Endothelial cell of umbilical vein (primary cell): ENCODE data around the gene YIPF2. TPM values are rescaled to one million over a fixed set of nuclear protein-coding genes. Genes with fewer than 3 reads are reported as not detected.

Source experiments
- BruUV-seq: library from RNA; stranded (reverse); fragments of 400-500 nt; replicated peaks from 2 replicates; lab custom pipeline; 2021; lab: Mats Ljungman, UMichigan
- CTCF ChIA-PET: fragments of 300-600, 350-600 bp; sonication (Branson Sonifier 250); formaldehyde crosslinking; loops from one replicate; lab custom pipeline; 2021; ENCODE audit warnings: antibody characterized with exemption, inconsistent platforms; lab: Charles Lee
- POLR2A ChIA-PET: fragments of 300-600, 350-600 bp; sonication (Branson Sonifier 250); formaldehyde crosslinking; loops from one replicate; lab custom pipeline; 2021; ENCODE audit warnings: antibody characterized with exemption, inconsistent platforms; lab: Charles Lee
- DNase-seq: peaks from one replicate; pipeline ENCODE4 v3.0.0-alpha.2; 2011; ENCODE audit warnings: low read depth, low spot score
- FAIRE-seq: peaks from 2 replicates; lab custom pipeline; 2011; peaks lifted over from hg19 to GRCh38; lab: Jason Lieb, UNC
- H2AFZ ChIP-seq: 2 replicates; pipeline ENCODE4 v1.6.0; 2012; ENCODE audit warnings: low read depth, low read length, control low read depth, inconsistent platforms
- H3K27ac ChIP-seq: 2 replicates; pipeline ENCODE4 v1.5.1; 2011; ENCODE audit warnings: low read depth, mild to moderate bottlenecking, control low read depth, low read length, moderate library complexity; ENCODE audit not compliant: insufficient read depth
- H3K27me3 ChIP-seq, 2 experiments: 2 replicates each; pipeline versions ENCODE4 v1.6.0 to v1.6.1; 2011; ENCODE audit warnings: low read length in 2 of 2, mixed read lengths in 1 of 2; ENCODE audit not compliant: control insufficient read depth in 2 of 2, insufficient read depth in 2 of 2
- H3K36me3 ChIP-seq, 2 experiments: 2 replicates in 1 of 2; 3 replicates in 1 of 2; pipeline ENCODE4 v1.5.1; 2011; ENCODE audit warnings: low read length in 2 of 2, mild to moderate bottlenecking in 1 of 2, moderate library complexity in 1 of 2; ENCODE audit not compliant: control insufficient read depth in 2 of 2, insufficient read depth in 2 of 2; ENCODE audit errors: extremely low read depth in 1 of 2
- H3K4me1 ChIP-seq: 3 replicates; pipeline ENCODE4 v1.5.1; 2011; ENCODE audit warnings: mild to moderate bottlenecking, low read length; ENCODE audit not compliant: control insufficient read depth, insufficient read depth; ENCODE audit errors: extremely low read depth
- H3K4me2 ChIP-seq: 2 replicates; pipeline ENCODE4 v1.6.1; 2011; ENCODE audit warnings: low read length, control low read depth, mixed read lengths; ENCODE audit not compliant: insufficient read depth
- H3K4me3 ChIP-seq, 3 experiments: fragments of 200-600 bp in 1 of 3; sonication (generic), shearing (Covaris generic) in 1 of 3; replicated peaks in 1 of 3; 2 replicates each; pipeline ENCODE4 v1.5.1; 2011 to 2016; ENCODE audit warnings: control low read depth in 3 of 3, low read length in 3 of 3, mild to moderate bottlenecking in 2 of 3, inconsistent platforms in 1 of 3, low read depth in 1 of 3, moderate library complexity in 1 of 3; ENCODE audit not compliant: insufficient read depth in 1 of 3
- H3K79me2 ChIP-seq: 2 replicates; pipeline ENCODE4 v1.6.0; 2012; ENCODE audit warnings: low read length, inconsistent platforms; ENCODE audit not compliant: control insufficient read depth, insufficient read depth
- H3K9ac ChIP-seq: replicated peaks from 2 replicates; pipeline ENCODE3; 2011; ENCODE audit warnings: low read length, control low read depth; ENCODE audit not compliant: insufficient read depth; ENCODE audit errors: extremely low read depth
- H3K9me1 ChIP-seq: replicated peaks from 3 replicates; pipeline ENCODE4 v1.6.0; 2011; ENCODE audit warnings: mild to moderate bottlenecking, low read length; ENCODE audit not compliant: control insufficient read depth, insufficient read depth; ENCODE audit errors: extremely low read depth
- H3K9me3 ChIP-seq: replicated peaks from 2 replicates; pipeline ENCODE4 v1.5.1; 2012; ENCODE audit warnings: low read length, inconsistent platforms; ENCODE audit not compliant: control insufficient read depth, insufficient read depth
- H4K20me1 ChIP-seq: replicated peaks from 2 replicates; pipeline ENCODE3; 2011; ENCODE audit warnings: mild to moderate bottlenecking, low read length; ENCODE audit not compliant: control insufficient read depth, insufficient read depth; ENCODE audit errors: extremely low read depth
- EZH2 ChIP-seq: IDR thresholded peaks from 2 replicates; pipeline ENCODE4 v1.6.1; 2012; ENCODE audit warnings: borderline replicate concordance, low read depth, mild to moderate bottlenecking, moderate library complexity, low read length, inconsistent platforms; ENCODE audit not compliant: severe bottlenecking
- FOS ChIP-seq: IDR thresholded peaks from 2 replicates; pipeline ENCODE4 v1.6.1; 2011; ENCODE audit warnings: mild to moderate bottlenecking, low read length, moderate library complexity, borderline replicate concordance; ENCODE audit not compliant: insufficient read depth
- GATA2 ChIP-seq: IDR thresholded peaks from 2 replicates; pipeline ENCODE4 v1.7.0; 2011; ENCODE audit warnings: low read depth, mild to moderate bottlenecking, moderate library complexity, mixed read lengths, low read length; ENCODE audit not compliant: insufficient read length, insufficient read depth
- JUN ChIP-seq: IDR thresholded peaks from 2 replicates; pipeline ENCODE4 v1.6.1; 2011; ENCODE audit warnings: borderline replicate concordance, low read depth; ENCODE audit not compliant: insufficient read length, insufficient read depth
- MYC ChIP-seq: IDR thresholded peaks from one replicate; pipeline ENCODE4 v1.6.1; 2011; ENCODE audit warnings: mild to moderate bottlenecking, low read depth, low read length
- POLR2A ChIP-seq: IDR thresholded peaks from 2 replicates; pipeline ENCODE4 v1.6.1; 2012; ENCODE audit warnings: low read depth, mild to moderate bottlenecking, control low read depth, low read length
- POLR2AphosphoS5 ChIP-seq: IDR thresholded peaks from 2 replicates; pipeline ENCODE4 v1.6.1; 2012; ENCODE audit warnings: low read depth, mild to moderate bottlenecking, control low read depth, low read length, moderate library complexity; ENCODE audit not compliant: insufficient read depth
- dilution Hi-C: fragments of 300-500 bp; cut with MboI; formaldehyde crosslinking; loops from one replicate; pipeline ENCODE4 v1.15.0; 2019; ENCODE audit warnings: low sequenced_read_pairs; ENCODE audit not compliant: extremely low pct_ligation_motif_present
- intact Hi-C: fragments of 100-400 bp; cut with micrococcal nuclease; formaldehyde crosslinking; loops from one replicate; pipeline ENCODE4 v1.10.0; 2022
- polyA plus RNA-seq, 4 experiments: library from polyadenylated mRNA; depleted of rRNA in 3 of 4; stranded (reverse) in 3 of 4; unstranded in 1 of 4; fragments of >200 nt; gene quantifications; 2 replicates each; pipeline versions ENCODE4 v1.2.1 to v1.2.3, GENCODE V29; 2011 to 2012; ENCODE audit warnings: missing spikeins in 1 of 4
- total RNA-seq: library from RNA; stranded (reverse); gene quantifications from 2 replicates; pipeline ENCODE4 v1.2.3, GENCODE V29; 2021
- TF ChIP-seq, protein P1 (sequence below), 2 donors: IDR thresholded peaks; 1 replicate in 1 of 2; 2 replicates in 1 of 2; pipeline ENCODE4 v1.5.1; 2011; ENCODE audit warnings: low read length in 2 of 2, mild to moderate bottlenecking in 2 of 2, moderate library complexity in 2 of 2, control low read depth in 1 of 2, inconsistent platforms in 1 of 2, low read depth in 1 of 2; ENCODE audit not compliant: insufficient read depth in 1 of 2; ENCODE audit errors: extremely low read depth in 1 of 2
- TF ChIP-seq, protein P2 (sequence below): IDR thresholded peaks from 2 replicates; pipeline ENCODE4 v1.6.1; 2011; ENCODE audit not compliant: insufficient read depth, insufficient read length

YIPF2 gene
- total and polyA plus RNA-seq, 2 donors (not counting 3 experiments of a cell fraction or from before 2014, with no cell fraction given) = 47.8 to 104 TPM

DNA sequence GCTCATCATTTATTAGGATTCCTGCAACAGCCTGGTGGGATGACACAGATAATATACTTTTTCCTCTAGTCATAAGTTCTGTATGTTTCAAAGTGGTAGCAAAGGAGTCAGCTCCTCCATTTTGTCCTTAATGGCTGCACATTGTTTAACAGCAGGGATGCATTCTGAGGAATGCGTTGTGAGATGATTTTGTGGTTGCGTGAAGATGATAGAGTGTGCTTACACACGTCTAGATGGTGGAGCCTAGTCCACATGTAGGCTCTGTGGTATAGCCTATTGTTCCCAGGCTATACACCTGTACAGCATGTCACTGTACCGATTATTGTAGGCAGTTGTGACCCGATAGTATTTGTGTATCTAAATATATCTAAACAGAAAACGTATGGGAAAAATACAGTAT is 37.0 kb upstream of the YIPF2 start:
- dilution Hi-C loops = no loop called here
- intact Hi-C loops = no loop called here
- Histone ChIP-seq H4K20me1 (peaks cover 6% of the 10 kb centered on the region), H3K27ac (no peak overlapping the region), H3K4me3 (no peak overlapping the region), H3K4me2 (no peak overlapping the region), H3K9me3 (no peaks in the 10 kb centered on the region), H3K36me3 (no peaks in the 10 kb centered on the region), H3K9me1 (no peaks in the 10 kb centered on the region), H3K79me2 (peaks cover 89% of the 10 kb centered on the region), H2AFZ (no peak overlapping the region), H3K4me1 (peaks cover 7% of the 10 kb centered on the region), H3K9ac (no peak overlapping the region), H3K27me3 (no peaks in the 10 kb centered on the region)
- no peak for TF ChIP-seq FOS
- no peak for TF ChIP-seq EZH2
- no peak for TF ChIP-seq MYC
- TF ChIP-seq JUN = no peak
- TF ChIP-seq POLR2AphosphoS5 = no peak
- TF ChIP-seq, protein P1, sequence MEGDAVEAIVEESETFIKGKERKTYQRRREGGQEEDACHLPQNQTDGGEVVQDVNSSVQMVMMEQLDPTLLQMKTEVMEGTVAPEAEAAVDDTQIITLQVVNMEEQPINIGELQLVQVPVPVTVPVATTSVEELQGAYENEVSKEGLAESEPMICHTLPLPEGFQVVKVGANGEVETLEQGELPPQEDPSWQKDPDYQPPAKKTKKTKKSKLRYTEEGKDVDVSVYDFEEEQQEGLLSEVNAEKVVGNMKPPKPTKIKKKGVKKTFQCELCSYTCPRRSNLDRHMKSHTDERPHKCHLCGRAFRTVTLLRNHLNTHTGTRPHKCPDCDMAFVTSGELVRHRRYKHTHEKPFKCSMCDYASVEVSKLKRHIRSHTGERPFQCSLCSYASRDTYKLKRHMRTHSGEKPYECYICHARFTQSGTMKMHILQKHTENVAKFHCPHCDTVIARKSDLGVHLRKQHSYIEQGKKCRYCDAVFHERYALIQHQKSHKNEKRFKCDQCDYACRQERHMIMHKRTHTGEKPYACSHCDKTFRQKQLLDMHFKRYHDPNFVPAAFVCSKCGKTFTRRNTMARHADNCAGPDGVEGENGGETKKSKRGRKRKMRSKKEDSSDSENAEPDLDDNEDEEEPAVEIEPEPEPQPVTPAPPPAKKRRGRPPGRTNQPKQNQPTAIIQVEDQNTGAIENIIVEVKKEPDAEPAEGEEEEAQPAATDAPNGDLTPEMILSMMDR (IDR thresholded peaks at IDR 0.05; ENCODE audit: extremely low read depth in 1 of 2, insufficient read depth in 1 of 2, low read depth in 1 of 2, low read length in 2 of 2) = no peak
- no peak for TF ChIP-seq POLR2A
- TF ChIP-seq GATA2 = no peak
- TF ChIP-seq, protein P2, sequence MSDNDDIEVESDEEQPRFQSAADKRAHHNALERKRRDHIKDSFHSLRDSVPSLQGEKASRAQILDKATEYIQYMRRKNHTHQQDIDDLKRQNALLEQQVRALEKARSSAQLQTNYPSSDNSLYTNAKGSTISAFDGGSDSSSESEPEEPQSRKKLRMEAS = no peak
- BruUV-seq = no TSS peak
- CTCF ChIA-PET = no interaction called here
- DNase-seq (no peak), FAIRE-seq (no peak)
- POLR2A ChIA-PET = no interaction called here
